Fibroblast of the aortic adventitia (primary cell): ENCODE measurements around the gene PDE3B. TPM values are rescaled to one million over a fixed set of nuclear protein-coding genes. Genes with fewer than 3 reads are reported as not detected.
"Not testable (repeated sequence)": the region's sequence is repeated elsewhere in the genome, so short reads cannot be mapped to it uniquely, and the experiment has no call there.

Source experiments
- DNase-seq: peaks from one replicate; pipeline ENCODE4 v3.0.0-alpha.2; 2010; ENCODE audit warnings: low read depth
- H3K4me3 ChIP-seq: 2 replicates; pipeline ENCODE4 v1.5.1; 2011; ENCODE audit warnings: low read depth, mild to moderate bottlenecking, control low read depth, low read length, moderate library complexity
- CTCF ChIP-seq: IDR thresholded peaks from 2 replicates; pipeline ENCODE4 v1.5.1; 2011; ENCODE audit warnings: mild to moderate bottlenecking, low read length, control low read depth, inconsistent platforms; ENCODE audit not compliant: insufficient read depth
- total RNA-seq: library from RNA; depleted of rRNA; stranded (reverse); fragments of >200 nt; gene quantifications from 2 replicates; pipeline ENCODE4 v1.2.3, GENCODE V29; 2012; ENCODE audit warnings: low replicate concordance

The PDE3B gene
- total RNA-seq, 1 donor: 2.8 TPM

GRCh38 chr11:14881576-14882193 is 238.1 kb downstream of the PDE3B start:
- no peak overlapping the region for H3K4me3 ChIP-seq
- DNase-seq: no peak
- no peak for TF ChIP-seq CTCF

- TF ChIP-seq CTCF: no peak
- no peak overlapping the region for H3K4me3 ChIP-seq
- DNase-seq: no peak
Observed at GRCh38 chr11:14882196-14882595, 238.6 kb downstream of the PDE3B start.

- not testable (repeated sequence) for DNase-seq, H3K4me3 ChIP-seq
Observed at GRCh38 chr11:14883683-14884082, 240.1 kb downstream of the PDE3B start.

GRCh38 chr11:14884667-14885273 is 241.2 kb downstream of the PDE3B start:
- H3K4me3 ChIP-seq: no peak overlapping the region
- DNase-seq: no peak
- TF ChIP-seq CTCF: no peak

GRCh38 chr11:14886513-14886912 is 242.9 kb downstream of the PDE3B start:
- no peak for DNase-seq
- TF ChIP-seq CTCF: no peak
- no peak overlapping the region for H3K4me3 ChIP-seq

- peak; percentile 87 for DNase-seq
- peak overlapping the region; percentile 73 for H3K4me3 ChIP-seq
- TF ChIP-seq CTCF: no peak
Observed at GRCh38 chr11:14891143-14892035, 247.8 kb downstream of the PDE3B start.

GRCh38 chr11:14892036-14892556 is 248.5 kb downstream of the PDE3B start, which contains the start of gene CYP2R1:
TSS of gene CYP2R1 (minus strand) at chr11:14892231. CDS start at chr11:14892205, 26 bp downstream.
- peak; percentile 96 for DNase-seq
- TF ChIP-seq CTCF: no peak
- H3K4me3 ChIP-seq: peak within 1 kb of the TSS; percentile 73
